PC-3 (cell line): ENCODE measurements around the gene APLNR. TPM values are rescaled to one million over a fixed set of nuclear protein-coding genes. Genes with fewer than 3 reads are reported as not detected.

ENCODE experiments used
- ATAC-seq: fragments of 200-7000 bp; cut with Tn5 transposase; 2 replicates; pipeline ENCODE4 v1.9.1; 2020; ENCODE audit warnings: mild to moderate bottlenecking, moderate library complexity
- BruUV-seq: library from RNA; stranded (reverse); fragments of 400-500 nt; replicated peaks from 2 replicates; lab custom pipeline; 2021; lab: Mats Ljungman, UMichigan
- CTCF ChIA-PET: fragments of 300-600 bp; sonication (Branson Sonifier 250); formaldehyde crosslinking; loops from one replicate; lab custom pipeline; 2022; ENCODE audit warnings: antibody characterized with exemption; lab: Charles Lee
- POLR2A ChIA-PET: fragments of 300-600 bp; sonication (Branson Sonifier 250); formaldehyde crosslinking; loops from one replicate; lab custom pipeline; 2022; ENCODE audit warnings: antibody characterized with exemption; ENCODE audit not compliant: unreplicated experiment; lab: Charles Lee
- DNase-seq: peaks from one replicate; pipeline ENCODE4 v3.0.0-alpha.2; 2015
- H2AFZ ChIP-seq: fragments of 300-600 bp; sonication (generic); 2 replicates; pipeline ENCODE4 v1.6.0; 2016; ENCODE audit warnings: antibody characterized with exemption, low read length
- H3F3A ChIP-seq: fragments of 300-600 bp; sonication (generic); one replicate; pipeline ENCODE4 v1.6.0; 2017; ENCODE audit warnings: antibody characterized with exemption, low read length, control low read depth, mild to moderate bottlenecking; ENCODE audit not compliant: unreplicated experiment
- H3K27ac ChIP-seq: fragments of 300-600 bp; sonication (generic); 2 replicates; pipeline ENCODE4 v1.5.1; 2016; ENCODE audit warnings: mild to moderate bottlenecking, low read length
- H3K27me3 ChIP-seq: fragments of 300-600 bp; sonication (generic); 2 replicates; pipeline ENCODE4 v1.6.1; 2016; ENCODE audit warnings: low read length, mixed read lengths
- H3K36me3 ChIP-seq: fragments of 300-600 bp; sonication (generic); 2 replicates; pipeline ENCODE4 v1.6.1; 2016; ENCODE audit warnings: low read depth, mixed run types, low read length, mixed read lengths
- H3K4me1 ChIP-seq: fragments of 300-600 bp; sonication (generic); 2 replicates; pipeline ENCODE4 v1.5.1; 2016; ENCODE audit warnings: low read length; ENCODE audit not compliant: insufficient read depth
- H3K4me2 ChIP-seq: fragments of 300-600 bp; sonication (generic); 2 replicates; pipeline ENCODE4 v1.6.0; 2016; ENCODE audit warnings: low read length
- H3K4me3 ChIP-seq: fragments of 300-600 bp; sonication (generic); 2 replicates; pipeline ENCODE4 v1.5.1; 2016; ENCODE audit warnings: mild to moderate bottlenecking, low read length, mixed read lengths
- H3K79me2 ChIP-seq: fragments of 300-600 bp; sonication (generic); 2 replicates; pipeline ENCODE4 v1.6.1; 2017; ENCODE audit warnings: low read length, mixed read lengths
- H3K9ac ChIP-seq: fragments of 300-600 bp; sonication (generic); 2 replicates; pipeline ENCODE4 v1.6.0; 2016; ENCODE audit warnings: mild to moderate bottlenecking, low read length
- H3K9me2 ChIP-seq: fragments of 300-600 bp; sonication (generic); replicated peaks from 2 replicates; pipeline ENCODE4 v1.6.1; 2016; ENCODE audit warnings: mixed run types, low read length, mixed read lengths
- H3K9me3 ChIP-seq: fragments of 300-600 bp; sonication (generic); 2 replicates; pipeline ENCODE4 v1.6.1; 2016; ENCODE audit warnings: low read length, mixed read lengths
- H4K20me1 ChIP-seq: fragments of 300-600 bp; sonication (generic); 2 replicates; pipeline ENCODE4 v1.6.1; 2016; ENCODE audit warnings: low read length, mixed read lengths
- CTCF ChIP-seq: fragments of 300-600 bp; sonication (generic); conservative IDR thresholded peaks from 2 replicates; pipeline ENCODE4 v1.5.1; 2017; ENCODE audit warnings: antibody characterized with exemption, low read depth, mild to moderate bottlenecking, low read length
- EZH2 ChIP-seq: fragments of 300-600 bp; sonication (generic); IDR thresholded peaks from one replicate; pipeline ENCODE4 v1.6.1; 2017; ENCODE audit warnings: antibody characterized with exemption, mild to moderate bottlenecking, low read length; ENCODE audit not compliant: unreplicated experiment
- EZH2phosphoT487 ChIP-seq: fragments of 300-600 bp; sonication (generic); IDR thresholded peaks from 2 replicates; pipeline ENCODE4 v1.6.1; 2018; ENCODE audit warnings: mild to moderate bottlenecking, antibody characterized with exemption, low read length, borderline replicate concordance
- intact Hi-C: fragments of 100-400 bp; cut with micrococcal nuclease; formaldehyde crosslinking; loops from 2 replicates; pipeline ENCODE4 v1.9.0; 2023
- total RNA-seq: library from RNA; depleted of rRNA; stranded (reverse); fragments of >200 nt; gene quantifications from 2 replicates; pipeline ENCODE4 v1.2.3, GENCODE V29; 2014

Gene APLNR
- total RNA-seq, 1 experiment from 2014 or later: not detected

GRCh38 chr11:57214494-57214893, 22.6 kb downstream of the APLNR start:
- no peaks in the 10 kb centered on the region for H3K36me3 ChIP-seq
- no peak overlapping the region for H3K9ac ChIP-seq
- DNase-seq (peak; percentile 40), ATAC-seq (no peak)
- no peaks in the 10 kb centered on the region for H3K4me1 ChIP-seq
- no peak overlapping the region for H3K27ac ChIP-seq
- peaks cover 32% of the 10 kb centered on the region for H3K27me3 ChIP-seq
- H3K79me2 ChIP-seq: no peaks in the 10 kb centered on the region
- H4K20me1 ChIP-seq: no peaks in the 10 kb centered on the region
- no TSS peak for BruUV-seq
- intact Hi-C loops: no loop called here
- H3K4me3 ChIP-seq: no peak overlapping the region
- ChIA-PET POLR2A (no interaction called here), CTCF (no interaction called here)
- no peak overlapping the region for H2AFZ ChIP-seq
- no peak overlapping the region for H3K4me2 ChIP-seq
- H3K9me3 ChIP-seq: no peaks in the 10 kb centered on the region
- H3F3A ChIP-seq: no peaks in the 10 kb centered on the region
- no peaks in the 10 kb centered on the region for H3K9me2 ChIP-seq
- TF ChIP-seq CTCF (no peak), EZH2phosphoT487 (no peak), EZH2 (no peak)

GRCh38 chr11:57214098-57214417, 23.0 kb downstream of the APLNR start:
- CTCF ChIA-PET: no interaction called here
- POLR2A ChIA-PET: no interaction called here
- no peaks in the 10 kb centered on the region for H3K9me3 ChIP-seq
- no peak overlapping the region for H3K4me3 ChIP-seq
- H2AFZ ChIP-seq: no peak overlapping the region
- H3K4me2 ChIP-seq: no peak overlapping the region
- H3F3A ChIP-seq: no peaks in the 10 kb centered on the region
- H3K9ac ChIP-seq: no peak overlapping the region
- peaks cover 28% of the 10 kb centered on the region; the same call in 1 of the 2 replicates for H3K27me3 ChIP-seq
- no peaks in the 10 kb centered on the region for H3K4me1 ChIP-seq
- no peak for DNase-seq
- H3K36me3 ChIP-seq: no peaks in the 10 kb centered on the region
- ATAC-seq: no peak
- H4K20me1 ChIP-seq: no peaks in the 10 kb centered on the region
- no peaks in the 10 kb centered on the region for H3K9me2 ChIP-seq
- intact Hi-C loops: no loop called here
- no peak overlapping the region for H3K27ac ChIP-seq
- H3K79me2 ChIP-seq: no peaks in the 10 kb centered on the region
- TF ChIP-seq EZH2 (no peak), EZH2phosphoT487 (no peak), CTCF (no peak)
- BruUV-seq: no TSS peak

GRCh38 chr11:57213342-57214097, 23.5 kb downstream of the APLNR start:
- no peaks in the 10 kb centered on the region for H4K20me1 ChIP-seq
- no peaks in the 10 kb centered on the region for H3K9me2 ChIP-seq
- POLR2A ChIA-PET: no interaction called here
- H3K27me3 ChIP-seq: peaks cover 22% of the 10 kb centered on the region; the same call in 1 of the 2 replicates
- DNase-seq (no peak), ATAC-seq (no peak)
- BruUV-seq: no TSS peak
- H3K36me3 ChIP-seq: no peaks in the 10 kb centered on the region
- H3F3A ChIP-seq: no peaks in the 10 kb centered on the region
- no peaks in the 10 kb centered on the region for H3K4me1 ChIP-seq
- H2AFZ ChIP-seq: no peak overlapping the region
- no peak overlapping the region for H3K4me2 ChIP-seq
- TF ChIP-seq EZH2 (no peak), CTCF (no peak), EZH2phosphoT487 (no peak)
- CTCF ChIA-PET: no interaction called here
- H3K27ac ChIP-seq: no peak overlapping the region
- H3K4me3 ChIP-seq: no peak overlapping the region
- H3K9me3 ChIP-seq: no peaks in the 10 kb centered on the region
- no peaks in the 10 kb centered on the region for H3K79me2 ChIP-seq
- intact Hi-C loops: no loop called here
- no peak overlapping the region for H3K9ac ChIP-seq
